ENCODE data around the gene GUCA2B. TPM values are rescaled to one million over a fixed set of nuclear protein-coding genes. Genes with fewer than 3 reads are reported as not detected.

GUCA2B gene
- total and polyA plus RNA-seq, 5 donors from 2014 or later = not detected

GRCh38 chr1:42152119-42152518, 1.1 kb upstream of the GUCA2B start:
- H3K9me3 Mint-ChIP-seq = no peaks in the 10 kb centered on the region
- H3K9me3 ChIP-seq (ENCODE audit: control insufficient read depth in 2 of 2, low read length in 2 of 2) = no peaks in the 10 kb centered on the region
- H3K4me1 Mint-ChIP-seq = no peaks in the 10 kb centered on the region
- no peak for DNase-seq
- no peaks in the 10 kb centered on the region for H3K4me1 ChIP-seq (ENCODE audit: control insufficient read depth, insufficient read depth, low read length, poor library complexity, severe bottlenecking)
- peaks cover 5% of the 10 kb centered on the region for H3K27me3 Mint-ChIP-seq
- no peaks in the 10 kb centered on the region for H3K36me3 Mint-ChIP-seq
- no peak overlapping the region for H3K4me3 Mint-ChIP-seq
- no peaks in the 10 kb centered on the region for H3K36me3 ChIP-seq (ENCODE audit: control insufficient read depth, insufficient read depth, low read length)
- no peak for ATAC-seq (ENCODE audit: low read depth in 2 of 2)
- H3K4me3 ChIP-seq (ENCODE audit: low read depth, low read length) = no peak overlapping the region
- no peak overlapping the region for H3K27ac Mint-ChIP-seq
- peaks cover 3% of the 10 kb centered on the region for H3K27me3 ChIP-seq (ENCODE audit: control insufficient read depth, insufficient read depth, low read length)
- no peak overlapping the region for H3K27ac ChIP-seq (ENCODE audit: insufficient read depth, low read length, poor library complexity, severe bottlenecking)

- Mint-ChIP-seq H3K4me3 (no peak overlapping the region), H3K9me3 (no peaks in the 10 kb centered on the region), H3K27me3 (peaks cover 13% of the 10 kb centered on the region), H3K4me1 (peaks cover 0 to 3% (median 1%) of the 10 kb centered on the region in 4 donors), H3K36me3 (no peaks in the 10 kb centered on the region), H3K27ac (no peak overlapping the region)
- no peak overlapping the region for H3K4me3 ChIP-seq (ENCODE audit: low read depth, low read length)
- DNase-seq = no peak
- peaks cover 3% of the 10 kb centered on the region for H3K27me3 ChIP-seq (ENCODE audit: control insufficient read depth, insufficient read depth, low read length)
- H3K27ac ChIP-seq (ENCODE audit: insufficient read depth, low read length, poor library complexity, severe bottlenecking) = no peak overlapping the region
- H3K36me3 ChIP-seq (ENCODE audit: control insufficient read depth, insufficient read depth, low read length) = no peaks in the 10 kb centered on the region
- no peaks in the 10 kb centered on the region for H3K4me1 ChIP-seq (ENCODE audit: control insufficient read depth, insufficient read depth, low read length, poor library complexity, severe bottlenecking)
- no peak for ATAC-seq (ENCODE audit: low read depth in 2 of 2)
- no peaks in the 10 kb centered on the region for H3K9me3 ChIP-seq (ENCODE audit: control insufficient read depth in 2 of 2, low read length in 2 of 2)
Measured at GRCh38 chr1:42153624-42154023, 414 bp downstream of the GUCA2B start.

DNA sequence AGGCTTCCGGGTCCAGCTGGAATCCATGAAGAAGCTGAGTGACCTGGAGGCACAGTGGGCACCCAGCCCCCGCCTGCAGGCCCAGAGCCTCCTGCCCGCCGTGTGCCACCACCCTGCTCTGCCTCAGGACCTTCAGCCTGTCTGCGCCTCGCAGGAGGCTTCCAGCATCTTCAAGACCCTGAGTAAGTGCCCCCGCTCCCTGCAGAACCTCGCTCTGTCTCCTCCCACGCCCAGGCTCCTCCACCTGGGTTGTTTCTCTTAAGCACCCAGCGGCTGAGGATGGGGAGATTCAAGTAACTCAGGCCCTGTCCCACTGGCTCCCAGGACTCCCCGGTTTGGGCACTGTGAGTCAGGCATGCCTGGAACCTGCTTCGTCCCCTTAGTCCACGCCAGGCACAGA, 1.5 kb downstream of the GUCA2B start:
- no peaks in the 10 kb centered on the region for H3K36me3 Mint-ChIP-seq
- Histone ChIP-seq H3K4me1 (ENCODE audit: control insufficient read depth, insufficient read depth, low read length, poor library complexity, severe bottlenecking) (no peaks in the 10 kb centered on the region), H3K9me3 (ENCODE audit: control insufficient read depth in 2 of 2, low read length in 2 of 2) (no peaks in the 10 kb centered on the region), H3K4me3 (ENCODE audit: low read depth, low read length) (no peak overlapping the region), H3K27me3 (ENCODE audit: control insufficient read depth, insufficient read depth, low read length) (peaks cover 3% of the 10 kb centered on the region), H3K27ac (ENCODE audit: insufficient read depth, low read length, poor library complexity, severe bottlenecking) (no peak overlapping the region), H3K36me3 (ENCODE audit: control insufficient read depth, insufficient read depth, low read length) (no peaks in the 10 kb centered on the region)
- peaks cover 19% of the 10 kb centered on the region for H3K27me3 Mint-ChIP-seq
- peaks cover 0 to 3% (median 1%) of the 10 kb centered on the region in 4 donors for H3K4me1 Mint-ChIP-seq
- peaks cover 0 to under 1% (median 0%) of the 10 kb centered on the region in 7 donors for H3K9me3 Mint-ChIP-seq
- DNase-seq (no peak), ATAC-seq (ENCODE audit: low read depth in 2 of 2) (no peak)
- H3K27ac Mint-ChIP-seq = no peak overlapping the region
- no peak overlapping the region for H3K4me3 Mint-ChIP-seq

DNA sequence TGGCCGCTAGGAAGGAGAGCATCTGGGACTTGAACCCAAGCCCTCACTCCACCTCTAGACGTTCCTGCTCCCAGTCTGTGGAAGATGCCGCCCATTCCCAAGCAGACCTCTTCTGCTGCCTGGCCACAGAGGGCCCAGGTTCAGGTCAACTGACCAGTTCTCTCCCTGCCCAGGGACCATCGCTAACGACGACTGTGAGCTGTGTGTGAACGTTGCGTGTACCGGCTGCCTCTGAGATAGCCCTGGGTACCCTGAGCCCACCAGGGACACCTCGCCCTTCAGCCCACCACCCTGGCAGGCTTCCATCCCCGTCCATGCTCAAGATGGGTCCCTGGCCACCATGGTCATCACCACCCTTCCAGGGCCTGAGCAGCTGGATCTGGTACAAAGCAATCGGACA, 2.2 kb downstream of the GUCA2B start:
- Histone ChIP-seq H3K9me3 (ENCODE audit: control insufficient read depth in 2 of 2, low read length in 2 of 2) (peaks cover 0 to 3% of the 10 kb centered on the region in 2 experiments), H3K27ac (ENCODE audit: insufficient read depth, low read length, poor library complexity, severe bottlenecking) (no peak overlapping the region), H3K27me3 (ENCODE audit: control insufficient read depth, insufficient read depth, low read length) (peaks cover under 1% of the 10 kb centered on the region), H3K4me1 (ENCODE audit: control insufficient read depth, insufficient read depth, low read length, poor library complexity, severe bottlenecking) (no peaks in the 10 kb centered on the region), H3K4me3 (ENCODE audit: low read depth, low read length) (no peak overlapping the region), H3K36me3 (ENCODE audit: control insufficient read depth, insufficient read depth, low read length) (no peaks in the 10 kb centered on the region)
- Mint-ChIP-seq H3K36me3 (no peaks in the 10 kb centered on the region), H3K4me1 (peaks cover 0 to 3% (median 1%) of the 10 kb centered on the region in 4 donors), H3K27me3 (peaks cover 15% of the 10 kb centered on the region), H3K27ac (no peak overlapping the region), H3K9me3 (peaks cover 0 to 1% (median 0%) of the 10 kb centered on the region in 7 donors), H3K4me3 (no peak overlapping the region)
- ATAC-seq (ENCODE audit: low read depth in 2 of 2) = no peak
- no peak for DNase-seq

DNA sequence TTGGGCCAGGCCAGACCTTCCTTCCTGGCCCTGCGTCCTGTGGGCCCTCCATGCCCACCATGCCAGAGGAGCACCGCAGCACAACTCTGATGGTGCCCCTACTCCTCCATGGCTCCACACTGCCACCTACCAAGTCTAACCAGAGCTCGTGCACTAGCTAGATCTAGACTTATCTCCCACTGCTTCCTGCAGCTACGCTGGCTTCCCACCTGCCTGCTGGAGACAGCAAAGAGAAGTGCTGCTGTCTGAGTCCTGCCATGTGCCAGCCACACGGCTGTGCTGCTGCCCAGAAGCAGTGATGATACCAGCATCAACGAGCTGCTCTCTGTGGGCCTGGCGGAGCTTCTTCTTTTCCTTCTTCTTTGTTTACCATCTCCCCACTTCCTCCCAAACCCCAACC, 4.5 kb downstream of the GUCA2B start:
- no peaks in the 10 kb centered on the region for H3K36me3 ChIP-seq (ENCODE audit: control insufficient read depth, insufficient read depth, low read length)
- no peak overlapping the region for H3K27ac ChIP-seq (ENCODE audit: insufficient read depth, low read length, poor library complexity, severe bottlenecking)
- Mint-ChIP-seq H3K4me3 (no peak overlapping the region), H3K27ac (peak overlapping the region in 1 of 3 donors; percentile 52), H3K4me1 (peaks cover 0 to 3% (median 1%) of the 10 kb centered on the region in 4 donors), H3K27me3 (peaks cover 26% of the 10 kb centered on the region), H3K36me3 (no peaks in the 10 kb centered on the region), H3K9me3 (peaks cover 0 to 14% (median 5%) of the 10 kb centered on the region in 7 donors)
- H3K4me3 ChIP-seq (ENCODE audit: low read depth, low read length) = no peak overlapping the region
- no peaks in the 10 kb centered on the region for H3K4me1 ChIP-seq (ENCODE audit: control insufficient read depth, insufficient read depth, low read length, poor library complexity, severe bottlenecking)
- DNase-seq (peak in 1 of 3 donors; percentile 11), ATAC-seq (ENCODE audit: low read depth in 2 of 2) (no peak)
- no peaks in the 10 kb centered on the region for H3K27me3 ChIP-seq (ENCODE audit: control insufficient read depth, insufficient read depth, low read length)
- H3K9me3 ChIP-seq (ENCODE audit: control insufficient read depth in 2 of 2, low read length in 2 of 2) = peaks cover 10 to 14% of the 10 kb centered on the region in 2 experiments

DNA sequence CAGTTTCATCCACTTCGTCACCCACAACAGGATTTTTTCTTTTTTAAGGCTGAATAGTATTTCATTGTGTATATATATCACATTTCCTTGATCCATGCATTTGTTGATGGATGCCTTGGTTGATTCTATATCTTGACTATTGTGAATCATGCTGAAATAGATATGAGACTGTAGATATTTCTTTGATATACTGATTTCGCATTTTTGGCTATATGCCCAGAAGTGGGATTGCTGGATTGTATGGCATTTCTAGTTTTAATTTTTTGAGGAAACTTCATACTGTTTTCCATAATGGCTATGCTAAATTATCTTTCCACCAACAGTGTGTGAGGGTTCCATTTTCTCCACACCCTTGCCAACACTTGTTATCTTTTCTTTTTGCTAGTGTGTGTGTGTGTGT, 5.0 kb downstream of the GUCA2B start:
- peaks cover 26% of the 10 kb centered on the region for H3K27me3 Mint-ChIP-seq
- H3K4me1 ChIP-seq (ENCODE audit: control insufficient read depth, insufficient read depth, low read length, poor library complexity, severe bottlenecking) = no peaks in the 10 kb centered on the region
- no peak overlapping the region for H3K27ac ChIP-seq (ENCODE audit: insufficient read depth, low read length, poor library complexity, severe bottlenecking)
- peaks cover 10 to 14% of the 10 kb centered on the region in 2 experiments for H3K9me3 ChIP-seq (ENCODE audit: control insufficient read depth in 2 of 2, low read length in 2 of 2)
- no peak overlapping the region for H3K27ac Mint-ChIP-seq
- H3K9me3 Mint-ChIP-seq = peaks cover 0 to 14% (median 5%) of the 10 kb centered on the region in 7 donors
- H3K4me1 Mint-ChIP-seq = peaks cover 0 to 3% (median 1%) of the 10 kb centered on the region in 4 donors
- H3K4me3 ChIP-seq (ENCODE audit: low read depth, low read length) = no peak overlapping the region
- no peak overlapping the region for H3K4me3 Mint-ChIP-seq
- no peak for DNase-seq
- H3K36me3 Mint-ChIP-seq = no peaks in the 10 kb centered on the region
- H3K27me3 ChIP-seq (ENCODE audit: control insufficient read depth, insufficient read depth, low read length) = no peaks in the 10 kb centered on the region
- no peaks in the 10 kb centered on the region for H3K36me3 ChIP-seq (ENCODE audit: control insufficient read depth, insufficient read depth, low read length)
- ATAC-seq (ENCODE audit: low read depth in 2 of 2) = no peak

GRCh38 chr1:42162181-42162580, 9.0 kb downstream of the GUCA2B start:
- peaks cover 26% of the 10 kb centered on the region for H3K27me3 Mint-ChIP-seq
- no peaks in the 10 kb centered on the region for H3K36me3 Mint-ChIP-seq
- Histone ChIP-seq H3K9me3 (ENCODE audit: control insufficient read depth in 2 of 2, low read length in 2 of 2) (peaks cover 10 to 14% of the 10 kb centered on the region in 2 experiments), H3K4me1 (ENCODE audit: control insufficient read depth, insufficient read depth, low read length, poor library complexity, severe bottlenecking) (no peaks in the 10 kb centered on the region), H3K27ac (ENCODE audit: insufficient read depth, low read length, poor library complexity, severe bottlenecking) (no peak overlapping the region), H3K27me3 (ENCODE audit: control insufficient read depth, insufficient read depth, low read length) (no peaks in the 10 kb centered on the region), H3K36me3 (ENCODE audit: control insufficient read depth, insufficient read depth, low read length) (no peaks in the 10 kb centered on the region), H3K4me3 (ENCODE audit: low read depth, low read length) (no peak overlapping the region)
- H3K4me3 Mint-ChIP-seq = no peak overlapping the region
- peaks cover 0 to 3% (median 1%) of the 10 kb centered on the region in 4 donors for H3K4me1 Mint-ChIP-seq
- DNase-seq (no peak), ATAC-seq (ENCODE audit: low read depth in 2 of 2) (no peak)
- H3K27ac Mint-ChIP-seq = peak overlapping the region in 1 of 3 donors; percentile 12
- peaks cover 0 to 14% (median 5%) of the 10 kb centered on the region in 7 donors for H3K9me3 Mint-ChIP-seq

GRCh38 chr1:42163114-42163513, 9.9 kb downstream of the GUCA2B start:
- DNase-seq (no peak), ATAC-seq (ENCODE audit: low read depth in 2 of 2) (no peak)
- H3K4me1 ChIP-seq (ENCODE audit: control insufficient read depth, insufficient read depth, low read length, poor library complexity, severe bottlenecking) = no peaks in the 10 kb centered on the region
- H3K27ac ChIP-seq (ENCODE audit: insufficient read depth, low read length, poor library complexity, severe bottlenecking) = no peak overlapping the region
- H3K36me3 Mint-ChIP-seq = no peaks in the 10 kb centered on the region
- peaks cover 19% of the 10 kb centered on the region for H3K27me3 Mint-ChIP-seq
- H3K4me1 Mint-ChIP-seq = no peaks in the 10 kb centered on the region
- peaks cover 10 to 14% of the 10 kb centered on the region in 2 experiments for H3K9me3 ChIP-seq (ENCODE audit: control insufficient read depth in 2 of 2, low read length in 2 of 2)
- H3K9me3 Mint-ChIP-seq = peaks cover 0 to 14% (median 5%) of the 10 kb centered on the region in 7 donors
- H3K27ac Mint-ChIP-seq = no peak overlapping the region
- H3K27me3 ChIP-seq (ENCODE audit: control insufficient read depth, insufficient read depth, low read length) = no peaks in the 10 kb centered on the region
- H3K4me3 ChIP-seq (ENCODE audit: low read depth, low read length) = no peak overlapping the region
- H3K36me3 ChIP-seq (ENCODE audit: control insufficient read depth, insufficient read depth, low read length) = no peaks in the 10 kb centered on the region
- no peak overlapping the region for H3K4me3 Mint-ChIP-seq

Data from CD4-positive, CD25-positive, alpha-beta regulatory T cell (primary cell).